ENCODE data around the gene SMARCC2.
A peak's percentile ranks its signal among the peaks of the same experiment; 100 is the strongest.
"Not testable (repeated sequence)": the region's sequence is repeated elsewhere in the genome, so short reads cannot be mapped to it uniquely, and the experiment has no call there.

SMARCC2 gene

GRCh38 chr12:56162468-56163290 lies 26.6 kb downstream of the SMARCC2 start:
- no peak for DNase-seq

- no peak for DNase-seq
Observed at GRCh38 chr12:56161690-56162351, 27.5 kb downstream of the SMARCC2 start.

- DNase-seq, result no peak
Observed at GRCh38 chr12:56160894-56161689, 28.2 kb downstream of the SMARCC2 start.

GRCh38 chr12:56160193-56160763 lies 29.0 kb downstream of the SMARCC2 start:
- no peak for DNase-seq

GRCh38 chr12:56159482-56160192 lies 29.6 kb downstream of the SMARCC2 start:
- no peak for DNase-seq

GRCh38 chr12:56158926-56159461 lies 30.3 kb downstream of the SMARCC2 start:
- no peak for DNase-seq

- DNase-seq, result peak; percentile 90
Observed at GRCh38 chr12:56158029-56158925, 31.0 kb downstream of the SMARCC2 start, which contains the start of gene MYL6. TSS of gene MYL6 (plus strand) at chr12:56158359. CDS start at chr12:56158402, 43 bp downstream.

- peak; percentile 67 for DNase-seq
Observed at GRCh38 chr12:56157201-56158028, 31.9 kb downstream of the SMARCC2 start.

- not testable (repeated sequence) for DNase-seq
Observed at GRCh38 chr12:56156464-56157200, 32.7 kb downstream of the SMARCC2 start.

- no peak for DNase-seq
Observed at GRCh38 chr12:56155256-56155845, 33.9 kb downstream of the SMARCC2 start.

GRCh38 chr12:56154818-56155217 lies 34.5 kb downstream of the SMARCC2 start:
- no peak for DNase-seq

GRCh38 chr12:56154246-56154771 lies 35.0 kb downstream of the SMARCC2 start:
- no peak for DNase-seq

- no peak for DNase-seq
Observed at GRCh38 chr12:56153678-56154065, 35.6 kb downstream of the SMARCC2 start.

GRCh38 chr12:56152756-56153677 lies 36.3 kb downstream of the SMARCC2 start:
- no peak for DNase-seq

- DNase-seq, result peak; percentile 45
Observed at GRCh38 chr12:56152132-56152755, 37.0 kb downstream of the SMARCC2 start, which contains the start of gene MYL6B. TSS of gene MYL6B (plus strand) at chr12:56152587. CDS start at chr12:56153919, 1,332 bp downstream.

- no peak for DNase-seq
Observed at GRCh38 chr12:56151672-56152131, 37.6 kb downstream of the SMARCC2 start.

GRCh38 chr12:56150563-56150962 lies 38.7 kb downstream of the SMARCC2 start:
- DNase-seq, result no peak
